Medulla oblongata (tissue), 1 donor: Measurements from ENCODE around the gene SWSAP1.
"Not testable (repeated sequence)": the region's sequence is repeated elsewhere in the genome, so short reads cannot be mapped to it uniquely, and the experiment has no call there.

Source experiments
- DNase-seq: peaks from one replicate; pipeline ENCODE4 v3.0.0-alpha.2; 2015; ENCODE audit errors: extremely low spot score

Gene SWSAP1, protein sequence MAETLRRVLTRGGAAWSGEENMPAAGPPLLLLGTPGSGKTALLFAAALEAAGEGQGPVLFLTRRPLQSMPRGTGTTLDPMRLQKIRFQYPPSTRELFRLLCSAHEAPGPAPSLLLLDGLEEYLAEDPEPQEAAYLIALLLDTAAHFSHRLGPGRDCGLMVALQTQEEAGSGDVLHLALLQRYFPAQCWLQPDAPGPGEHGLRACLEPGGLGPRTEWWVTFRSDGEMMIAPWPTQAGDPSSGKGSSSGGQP

DNA sequence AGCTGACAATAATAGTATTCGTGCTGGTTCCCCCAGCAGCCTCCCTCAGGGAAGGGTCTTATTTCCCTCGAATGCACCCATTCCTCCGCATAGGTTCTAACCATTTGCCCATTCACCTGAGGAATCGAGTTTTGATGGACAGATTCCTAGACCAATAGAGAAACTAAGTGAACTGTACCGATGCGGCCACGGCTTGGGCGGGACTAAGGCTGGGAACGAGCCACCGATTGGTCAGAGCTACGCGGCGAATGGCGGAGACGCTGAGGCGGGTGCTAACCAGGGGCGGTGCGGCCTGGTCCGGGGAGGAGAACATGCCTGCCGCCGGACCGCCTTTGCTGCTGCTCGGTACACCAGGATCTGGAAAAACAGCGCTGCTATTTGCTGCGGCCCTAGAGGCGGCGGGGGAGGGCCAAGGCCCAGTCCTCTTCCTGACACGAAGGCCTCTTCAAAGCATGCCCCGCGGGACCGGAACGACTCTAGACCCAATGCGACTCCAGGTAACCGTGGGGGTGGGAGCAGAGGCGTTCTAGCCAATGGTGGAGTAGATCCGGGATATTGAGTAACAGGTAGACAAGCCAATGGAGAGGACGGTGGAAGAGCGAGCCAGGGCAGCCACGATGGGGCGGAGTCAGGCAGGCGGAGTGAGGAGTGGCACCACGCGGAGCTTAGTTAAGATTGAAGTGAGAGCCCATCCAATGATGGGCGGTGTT lies at the start of gene SWSAP1:
Gene SWSAP1, plus strand, starts transcription at position 234 of the 710 bp plus-strand sequence. Its CDS starts 15 bp downstream, at position 249.
- DNase-seq: peak; percentile 100

DNA sequence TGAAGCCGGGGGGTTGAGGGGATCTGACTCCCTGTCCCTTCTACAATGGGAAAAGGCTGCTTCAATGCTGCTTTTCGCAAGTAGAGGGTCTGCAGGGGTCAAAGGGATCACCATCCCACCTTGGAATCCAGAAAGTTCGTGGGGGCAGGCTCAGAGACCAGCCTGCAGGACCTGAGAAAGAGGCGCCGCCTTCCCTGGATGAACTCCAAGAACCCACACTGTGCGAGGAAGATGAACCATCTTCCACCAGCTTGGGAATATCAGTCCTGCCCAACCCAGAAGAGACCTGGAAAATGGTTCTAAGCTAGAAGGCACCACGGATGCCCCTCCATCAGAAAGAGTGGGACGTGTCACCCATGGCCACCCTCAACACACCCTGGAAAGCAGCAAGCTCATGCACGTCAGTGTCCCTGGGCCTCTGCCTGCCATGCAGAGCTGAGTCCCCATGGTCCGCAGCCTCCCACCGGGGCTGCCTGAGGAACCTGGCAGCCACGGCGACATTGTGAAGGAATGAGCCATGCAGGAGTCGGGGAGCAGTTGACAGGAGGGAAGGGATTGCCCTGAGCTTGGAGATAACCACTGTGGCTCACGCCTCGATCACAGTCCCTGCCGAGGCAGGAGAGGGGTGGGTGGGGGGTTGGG lies 49.6 kb upstream of the SWSAP1 start:
- DNase-seq: no peak

DNA sequence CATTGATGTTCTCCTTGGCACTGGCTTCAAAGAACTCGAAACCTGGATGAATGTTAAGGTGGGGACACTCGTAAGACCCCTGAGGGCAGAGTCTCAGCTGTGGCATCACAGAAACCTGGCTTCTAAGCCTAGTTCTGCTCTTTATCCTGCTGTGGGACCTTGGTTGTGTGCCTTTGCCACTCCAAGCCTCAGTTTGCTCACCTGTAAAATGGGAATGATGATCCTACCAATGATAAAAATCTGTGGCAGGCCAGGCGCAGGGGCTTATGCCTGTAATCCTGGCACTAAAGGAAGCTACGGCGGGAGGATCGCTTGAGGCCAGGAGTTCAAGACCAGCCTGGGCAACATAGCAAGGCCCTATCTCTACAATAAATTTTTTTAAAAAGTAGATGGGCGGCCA lies 48.9 kb upstream of the SWSAP1 start:
- DNase-seq: no peak

DNA sequence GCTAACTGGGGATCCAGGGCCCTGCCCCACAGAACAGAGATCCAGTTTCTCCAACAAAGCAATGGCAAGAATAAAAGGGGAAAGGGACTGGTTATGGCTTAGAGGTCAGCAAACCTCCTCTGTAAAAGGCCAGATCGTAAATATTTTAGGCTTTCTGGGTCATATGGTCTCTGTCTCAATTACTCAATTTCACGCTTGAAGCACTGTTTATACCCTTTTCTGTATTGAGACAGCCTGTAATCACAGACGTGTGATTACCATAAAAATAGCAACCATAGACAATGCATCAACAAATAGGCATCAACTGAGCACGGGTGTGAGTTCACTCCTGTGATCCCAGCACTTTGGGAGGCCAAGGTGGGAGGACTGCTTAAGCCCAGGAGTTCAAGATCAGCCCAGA lies 44.3 kb upstream of the SWSAP1 start:
- DNase-seq: no peak

DNA sequence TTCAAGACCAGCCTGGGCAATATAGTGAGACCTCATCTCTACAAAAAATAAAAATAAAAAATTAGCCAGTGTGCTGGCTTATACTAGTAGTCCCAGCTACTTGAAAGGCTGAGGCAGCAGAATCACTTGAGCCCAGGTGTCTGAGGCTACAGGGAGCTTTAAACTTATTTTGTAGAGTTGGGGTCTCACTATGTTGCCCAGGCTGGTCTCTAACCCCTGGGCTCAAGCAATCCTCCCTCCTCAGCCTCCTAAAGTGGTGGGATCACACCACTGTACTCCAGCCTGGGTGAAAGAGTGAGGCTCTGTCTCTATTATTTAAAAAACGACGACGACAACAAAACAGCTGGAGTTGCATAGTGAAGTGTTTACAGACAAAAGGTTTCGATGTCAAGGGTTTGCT lies 43.0 kb upstream of the SWSAP1 start:
- no peak for DNase-seq

DNA sequence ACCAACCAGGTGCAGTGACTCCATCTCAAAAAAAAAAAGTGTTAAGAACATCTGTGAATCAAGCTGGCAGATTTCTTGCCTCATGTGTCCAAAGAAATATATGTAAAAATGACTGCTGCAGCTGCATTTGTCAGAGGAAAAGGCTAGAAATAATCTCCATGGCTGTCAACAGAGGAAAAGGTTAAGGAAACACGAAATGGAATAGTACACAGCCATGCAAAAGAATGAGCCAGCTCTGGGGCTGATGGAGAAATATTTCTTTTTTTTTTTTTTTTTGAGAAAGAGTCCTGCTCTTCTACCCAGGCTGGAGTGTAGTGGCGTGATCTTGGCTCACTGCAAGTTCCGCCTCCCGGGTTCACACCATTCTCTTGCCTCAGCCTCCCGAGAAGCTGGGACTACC lies 41.6 kb upstream of the SWSAP1 start:
- DNase-seq: no peak

DNA sequence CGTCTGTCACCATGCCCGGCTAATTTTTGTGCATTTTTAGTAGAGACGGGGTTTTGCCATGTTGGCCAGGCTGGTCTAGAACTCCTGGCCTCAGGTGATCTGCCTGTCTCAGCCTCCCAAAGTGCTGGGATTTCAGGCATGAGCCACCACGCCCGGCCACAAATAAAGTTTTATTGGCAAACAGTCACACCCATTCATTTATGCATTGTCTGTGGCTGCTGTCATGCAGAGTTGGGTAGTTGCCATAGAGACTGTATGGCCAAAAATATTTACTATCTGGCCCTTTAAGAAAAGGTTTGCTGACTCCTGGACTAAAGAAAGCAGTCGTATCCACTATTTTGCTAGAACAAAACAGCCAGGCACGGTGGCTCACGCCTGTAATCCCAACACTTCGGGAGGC lies 40.6 kb upstream of the SWSAP1 start:
- not testable (repeated sequence) for DNase-seq

DNA sequence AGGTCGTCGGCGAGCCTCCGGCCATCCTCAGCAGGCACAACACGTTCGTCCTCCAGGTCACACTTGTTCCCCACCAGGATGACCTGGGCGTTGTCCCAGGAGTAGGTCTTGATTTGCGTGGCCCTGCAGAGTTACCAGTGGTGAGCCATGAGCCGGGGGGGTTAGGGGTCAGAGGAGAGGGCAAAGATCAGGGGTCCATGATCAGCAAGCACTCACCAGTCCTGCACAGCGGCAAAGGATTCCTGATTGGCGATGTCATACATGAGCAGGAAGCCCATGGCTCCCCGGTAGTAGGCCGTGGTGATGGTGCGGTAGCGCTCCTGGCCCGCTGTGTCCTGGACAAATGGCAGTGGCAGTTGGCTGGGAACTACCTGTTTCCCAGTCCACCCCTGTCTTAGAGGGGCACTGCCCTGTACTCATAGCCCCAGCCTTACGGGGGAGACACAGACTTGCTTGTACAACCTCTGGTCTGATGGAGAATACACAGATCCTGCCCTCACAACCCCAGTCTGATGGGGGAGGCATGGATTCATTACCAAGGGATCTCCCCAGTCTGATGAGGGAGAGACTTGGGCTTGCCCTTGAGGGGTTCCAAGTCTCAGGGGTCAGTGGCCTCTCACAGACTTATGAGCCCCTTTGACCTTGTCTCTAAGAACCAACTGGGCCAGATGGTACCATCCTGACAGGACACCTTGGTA lies 38.9 kb upstream of the SWSAP1 start:
- DNase-seq: no peak

DNA sequence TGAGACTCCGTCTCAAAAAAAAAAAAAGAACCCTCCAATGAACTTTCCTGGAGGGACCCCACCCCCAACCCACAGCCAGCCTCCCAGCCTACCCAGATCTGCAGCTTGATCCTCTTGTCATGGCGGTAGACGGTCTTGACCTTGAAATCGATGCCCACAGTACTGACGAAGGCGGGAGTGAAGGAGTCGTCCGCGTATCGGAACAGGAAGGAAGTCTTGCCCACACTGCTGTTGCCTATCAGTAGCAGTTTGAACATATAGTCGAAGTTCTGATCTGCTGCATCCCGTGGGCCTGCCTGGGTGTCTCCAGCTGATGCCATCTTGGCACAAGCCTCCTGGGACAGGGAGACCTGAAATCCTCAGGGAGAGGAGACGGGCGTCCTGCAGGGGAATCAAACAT lies 37.4 kb upstream of the SWSAP1 start:
- DNase-seq: no peak

DNA sequence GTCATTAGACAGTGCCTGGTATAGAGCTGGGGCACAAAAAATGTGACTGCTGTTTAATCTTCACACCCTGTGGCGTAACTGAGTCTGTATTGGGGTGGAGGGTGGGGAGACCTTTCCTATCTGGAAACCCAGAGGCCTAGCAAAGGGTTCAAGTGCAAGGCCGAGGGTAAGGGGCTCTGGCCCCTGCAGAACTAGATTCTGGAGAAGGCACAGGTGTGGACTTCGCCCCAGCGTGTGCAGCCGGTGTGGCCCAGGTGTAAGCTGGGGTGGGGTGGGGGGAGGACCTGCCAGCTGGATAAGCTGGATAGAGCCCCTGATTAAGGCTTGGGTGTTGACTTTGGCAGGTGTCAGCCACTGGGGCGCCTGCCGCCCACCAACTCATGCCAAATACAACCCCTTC lies 36.3 kb upstream of the SWSAP1 start:
- no peak for DNase-seq

DNA sequence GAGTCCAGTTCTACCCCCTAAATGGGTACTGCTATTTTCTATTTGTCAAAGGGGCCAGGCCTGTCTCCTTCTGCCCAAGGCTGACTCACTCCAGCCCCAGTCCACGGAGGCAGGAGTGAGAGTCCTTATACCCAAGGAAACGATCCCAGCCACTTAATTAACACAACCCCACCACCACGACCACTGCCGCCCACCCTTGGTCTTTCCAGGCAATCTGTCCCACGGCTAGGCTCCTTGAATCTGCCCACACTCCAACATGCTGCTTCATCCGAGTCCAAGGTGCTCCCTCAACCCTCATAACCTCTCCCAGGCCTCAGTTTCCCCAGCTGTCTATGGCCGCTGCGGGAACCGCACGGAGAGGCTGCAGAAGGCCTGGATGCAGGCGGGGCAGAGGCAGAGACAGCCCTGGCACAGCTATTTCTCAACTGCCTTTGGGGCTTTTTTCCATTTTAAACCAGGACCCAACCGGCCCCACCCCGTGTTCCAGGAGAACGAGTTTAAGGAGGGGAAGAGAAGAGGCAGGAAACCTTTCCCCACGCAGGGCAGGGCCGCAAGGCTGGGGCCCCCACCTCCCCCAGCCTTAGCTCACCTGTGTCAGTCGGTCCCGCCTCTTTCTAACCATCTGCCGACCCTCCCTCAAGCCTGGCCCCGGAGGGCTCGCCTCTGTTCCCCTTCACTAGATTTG lies 35.8 kb upstream of the SWSAP1 start:
- DNase-seq: no peak

DNA sequence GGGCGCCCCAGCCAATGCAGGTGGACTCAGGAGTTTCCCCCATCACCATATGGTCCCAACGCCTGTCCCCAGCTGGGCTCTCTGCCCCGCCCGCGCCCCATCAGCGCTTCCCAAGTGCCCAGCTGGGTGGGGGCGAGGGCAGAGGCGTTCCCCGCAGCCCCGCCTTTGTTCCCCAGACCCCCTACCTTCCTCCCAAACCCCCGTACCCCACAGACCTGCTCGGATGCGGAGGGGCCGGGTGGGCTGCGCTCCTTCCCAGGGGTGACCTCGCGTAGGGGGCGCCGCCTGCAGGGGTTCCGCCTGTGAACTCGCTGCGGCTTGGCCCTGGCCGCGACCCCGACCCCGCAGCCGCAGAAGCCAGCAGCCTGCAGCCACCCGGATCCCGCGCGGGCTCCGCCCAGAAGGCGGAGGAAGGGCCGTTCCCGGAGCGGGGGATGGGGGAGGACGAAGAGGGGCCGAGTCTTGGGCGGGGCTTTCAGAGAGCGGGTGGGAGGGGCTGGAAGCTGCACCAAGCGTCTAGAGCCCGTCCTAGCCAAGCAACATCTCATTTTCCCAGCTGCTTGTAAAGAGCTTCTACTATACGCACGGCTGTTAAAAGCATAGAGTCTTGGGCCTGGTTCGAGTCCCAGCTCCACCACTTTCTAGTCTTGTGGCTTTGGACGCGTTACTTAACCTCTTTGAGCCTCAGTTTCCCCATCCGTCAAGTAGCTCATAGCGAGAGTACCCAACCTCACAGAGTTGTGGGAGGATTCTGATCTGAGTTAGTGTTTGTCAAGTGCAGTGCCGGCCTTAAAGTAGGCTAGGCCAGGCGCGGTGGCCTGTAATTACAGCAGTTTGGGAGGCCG lies 35.0 kb upstream of the SWSAP1 start, which contains the start of gene RAB3D:
Gene RAB3D, minus strand, starts transcription at position 404 of the 845 bp plus-strand sequence. CDS start 2,258 bp downstream, outside the sequence.
- peak; percentile 89 for DNase-seq

DNA sequence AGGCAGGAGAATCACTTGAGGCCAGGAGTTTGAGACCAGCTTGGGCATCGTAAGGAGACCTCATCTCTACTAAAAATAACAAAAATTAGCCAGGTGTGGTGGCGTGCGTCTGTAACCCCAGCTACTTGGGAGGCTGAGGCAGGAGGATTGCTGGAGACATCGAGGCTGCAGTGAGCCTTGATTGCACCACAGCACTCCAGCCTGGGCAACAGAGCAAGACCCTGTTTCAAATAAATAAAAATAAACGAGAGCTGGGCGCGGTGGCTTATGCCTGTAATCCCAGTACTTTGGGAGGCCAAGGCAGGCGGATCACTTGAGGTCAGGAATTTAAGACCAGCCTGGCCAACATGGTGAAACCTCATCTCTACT lies 34.4 kb upstream of the SWSAP1 start:
- DNase-seq: not testable (repeated sequence)

DNA sequence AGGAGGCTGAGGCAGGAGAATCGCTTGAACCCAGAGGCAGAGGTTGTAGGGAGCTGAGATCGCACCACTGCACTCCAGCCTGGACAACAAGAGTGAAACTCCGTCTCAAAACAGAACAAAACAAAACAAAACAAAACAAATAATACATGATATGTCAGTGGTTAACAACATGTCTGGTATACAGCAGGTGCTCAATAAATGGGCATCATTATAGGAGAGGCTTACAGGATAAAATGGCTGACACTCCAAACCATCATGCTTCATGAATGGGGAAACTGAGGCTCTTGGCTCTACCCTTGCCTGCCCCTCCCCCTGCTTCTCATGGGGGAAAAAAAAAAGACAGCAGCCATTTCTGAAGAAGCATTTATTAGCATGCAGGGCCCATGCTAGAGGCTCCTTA lies 32.0 kb upstream of the SWSAP1 start:
- no peak for DNase-seq

DNA sequence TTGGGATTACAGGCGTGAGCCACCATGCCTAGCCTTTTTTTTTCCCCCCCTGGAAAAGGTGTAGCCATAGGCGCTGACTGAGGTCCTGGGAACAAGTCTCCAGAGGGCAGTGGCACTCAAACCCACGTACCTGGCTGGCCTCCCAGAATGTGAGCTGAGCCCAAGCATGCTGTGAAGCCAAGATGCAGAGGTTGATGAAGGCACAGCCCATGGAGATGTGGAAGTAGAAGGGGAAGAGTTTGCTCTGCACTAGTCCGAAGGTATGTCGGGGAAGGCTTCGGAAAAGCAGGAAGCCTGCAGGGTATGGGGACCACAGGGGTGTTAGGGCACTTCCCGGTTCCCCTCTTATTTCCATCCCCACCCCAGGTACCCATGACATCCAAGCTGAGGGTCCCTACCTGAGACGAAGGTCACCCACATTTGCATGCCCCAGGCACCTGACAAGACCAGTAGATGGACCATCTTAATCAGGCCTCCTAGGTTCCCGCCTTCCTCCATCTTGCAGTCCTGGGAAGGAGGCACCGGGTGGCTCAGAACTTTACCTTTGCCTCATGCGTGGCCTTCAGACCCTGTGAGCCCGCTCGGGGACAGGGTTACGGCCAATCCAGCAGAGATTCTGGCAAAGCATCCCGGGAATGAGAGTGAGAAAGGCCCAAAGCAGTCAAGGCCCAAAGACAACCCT lies 29.2 kb upstream of the SWSAP1 start:
- DNase-seq: no peak

DNA sequence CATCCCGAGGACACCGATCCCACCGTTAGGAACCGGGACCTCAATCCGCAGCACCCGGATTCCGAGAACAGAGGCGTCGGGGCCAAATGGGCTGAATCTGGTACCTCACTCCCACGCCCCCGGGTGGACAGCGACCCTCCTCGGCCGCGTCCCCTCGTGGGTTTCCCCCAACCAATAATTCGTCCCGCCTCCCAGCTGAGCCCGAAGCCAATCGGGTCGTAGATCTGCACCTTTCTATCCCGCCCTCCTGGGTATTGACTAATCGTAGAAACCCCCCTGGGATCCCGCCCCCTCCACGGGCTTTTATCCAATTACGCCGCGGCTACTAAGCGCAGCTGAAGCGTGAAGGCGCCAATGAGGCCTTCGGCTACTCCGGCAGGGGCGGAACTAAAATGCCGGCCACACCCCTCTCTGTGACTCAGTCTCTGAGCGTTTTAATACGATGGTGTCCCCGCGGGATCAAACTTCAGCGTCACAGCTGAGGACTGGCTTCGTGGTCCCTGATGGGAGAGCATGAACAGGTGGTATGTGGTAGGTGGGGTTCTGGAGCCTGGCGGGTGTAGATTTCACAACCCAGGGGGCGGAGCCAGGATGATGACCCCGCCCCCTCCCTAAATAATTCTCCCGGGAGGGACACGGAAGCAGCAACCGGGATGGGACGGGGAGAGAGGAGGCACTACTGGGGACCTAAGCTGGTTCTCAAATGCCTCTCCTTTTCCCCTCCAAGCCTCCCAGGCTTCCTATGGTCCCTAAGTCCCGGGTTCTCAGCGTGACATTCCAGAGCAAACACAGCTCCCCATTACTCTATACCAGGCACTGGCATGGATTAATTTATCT lies 28.1 kb upstream of the SWSAP1 start, which contains the start of the genes CCDC159 and TMEM205:
Gene CCDC159, plus strand, starts transcription at position 416 of the 837 bp plus-strand sequence. Its CDS starts 88 bp downstream, at position 504.
Gene TMEM205, minus strand, starts transcription at position 165 of the 837 bp plus-strand sequence. CDS start 649 bp downstream, outside the sequence.
- peak; percentile 99 for DNase-seq

DNA sequence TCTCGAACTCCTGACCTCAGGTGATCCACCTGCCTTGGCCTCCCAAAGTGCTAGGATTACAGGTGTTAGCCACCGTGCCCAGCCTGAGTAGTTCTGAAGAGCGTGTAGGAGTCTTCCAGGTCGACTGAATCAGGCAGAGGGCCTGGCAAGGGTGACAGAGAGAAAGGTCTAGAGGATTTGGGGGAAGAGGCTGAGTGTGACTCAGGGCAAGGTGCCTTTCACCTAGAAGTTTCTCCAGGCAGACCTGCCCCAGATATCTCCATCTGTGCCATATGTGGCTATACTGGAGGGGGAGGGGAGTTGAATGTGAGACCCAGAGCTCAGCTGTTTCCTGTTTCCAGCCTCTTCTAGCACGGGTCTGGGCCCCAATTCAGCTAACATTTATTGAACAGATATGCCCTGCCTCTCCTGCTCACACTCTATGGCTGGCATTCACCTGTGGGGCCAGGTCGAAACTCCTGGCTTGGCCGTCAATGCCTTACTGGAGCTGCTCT lies 26.9 kb upstream of the SWSAP1 start:
- DNase-seq: no peak

DNA sequence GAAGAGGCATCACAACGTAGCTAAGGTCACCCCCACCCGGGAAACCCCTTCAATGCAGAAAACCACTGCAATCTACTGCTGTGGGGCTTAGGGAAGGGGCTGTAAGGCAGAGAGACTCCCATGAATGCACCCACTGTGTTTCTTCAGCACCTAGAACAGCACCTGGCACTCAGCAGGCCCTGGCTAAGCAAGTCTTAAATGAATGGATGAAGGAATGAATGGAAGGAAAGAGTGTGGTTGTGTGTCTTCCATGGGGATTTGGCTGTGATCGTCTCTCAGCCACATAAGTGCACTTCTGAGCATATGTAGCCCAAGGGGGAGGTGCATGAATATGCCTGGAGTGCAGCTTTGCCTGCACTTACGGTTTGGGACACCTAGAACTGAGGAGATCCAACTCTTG lies 25.3 kb upstream of the SWSAP1 start:
- DNase-seq: no peak

DNA sequence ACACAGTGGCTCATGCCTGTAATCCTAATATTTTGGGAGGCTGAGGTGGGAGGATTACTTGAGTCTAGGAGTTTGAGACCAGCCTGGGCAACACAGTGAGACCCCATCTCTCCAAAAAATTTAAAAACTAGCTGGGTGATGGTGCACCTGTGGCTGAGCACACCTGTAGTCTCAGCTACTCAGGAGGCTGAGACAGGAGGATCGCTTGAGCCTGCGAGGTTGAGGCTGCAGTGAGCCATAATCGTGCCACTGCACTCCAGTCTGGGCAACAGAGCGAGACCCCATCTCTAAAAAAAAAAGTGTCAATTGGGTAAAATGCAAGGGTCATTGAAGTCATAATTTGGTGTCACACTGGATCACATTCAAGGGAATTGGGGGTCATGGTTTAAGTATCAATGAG lies 20.4 kb upstream of the SWSAP1 start:
- not testable (repeated sequence) for DNase-seq
